ENCODE data around the gene DCUN1D2. TPM values are rescaled to one million over a fixed set of nuclear protein-coding genes. Genes with fewer than 3 reads are reported as not detected.

DCUN1D2 gene
- total RNA-seq, 1 donor from 2014 or later, result 29.9 TPM

GRCh38 chr13:113407531-113408393 lies 82.7 kb downstream of the DCUN1D2 start:
- no peak for DNase-seq
- Mint-ChIP-seq H3K4me1 (no peaks in the 10 kb centered on the region), H3K36me3 (ENCODE audit: low read depth) (no peaks in the 10 kb centered on the region), H3K4me3 (no peak overlapping the region), H3K27me3 (no peaks in the 10 kb centered on the region), H3K9me3 (no peaks in the 10 kb centered on the region), H3K27ac (no peak overlapping the region)
- intact Hi-C loops (cut with micrococcal nuclease), result no loop called here

DNA sequence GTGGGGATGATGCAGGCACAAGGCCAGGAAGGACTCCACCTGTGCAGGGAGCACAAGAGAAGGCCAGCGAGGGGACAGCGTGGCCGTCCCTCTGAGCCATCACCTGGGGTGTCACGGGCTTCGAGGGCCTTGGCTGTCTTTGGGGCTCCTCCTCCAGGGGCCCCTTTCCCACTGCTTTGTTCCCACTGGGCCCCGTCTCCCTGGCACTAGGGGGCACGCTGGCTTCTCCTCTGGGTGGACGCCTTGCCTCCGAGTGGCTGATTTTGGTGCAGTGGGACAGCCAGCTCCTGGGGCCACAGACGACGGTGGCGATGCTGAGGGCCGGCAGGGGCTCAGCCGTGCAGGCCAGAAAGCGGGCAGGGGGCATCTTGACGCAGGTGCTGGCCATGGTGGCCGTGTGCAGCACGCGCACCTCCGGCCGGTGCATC lies 83.4 kb downstream of the DCUN1D2 start:
- intact Hi-C loops (cut with micrococcal nuclease), result no loop called here
- no peak overlapping the region for H3K27ac Mint-ChIP-seq
- H3K36me3 Mint-ChIP-seq (ENCODE audit: low read depth), result no peaks in the 10 kb centered on the region
- H3K4me3 Mint-ChIP-seq, result no peak overlapping the region
- H3K27me3 Mint-ChIP-seq, result no peaks in the 10 kb centered on the region
- H3K9me3 Mint-ChIP-seq, result no peaks in the 10 kb centered on the region
- no peak for DNase-seq
- no peaks in the 10 kb centered on the region for H3K4me1 Mint-ChIP-seq

DNA sequence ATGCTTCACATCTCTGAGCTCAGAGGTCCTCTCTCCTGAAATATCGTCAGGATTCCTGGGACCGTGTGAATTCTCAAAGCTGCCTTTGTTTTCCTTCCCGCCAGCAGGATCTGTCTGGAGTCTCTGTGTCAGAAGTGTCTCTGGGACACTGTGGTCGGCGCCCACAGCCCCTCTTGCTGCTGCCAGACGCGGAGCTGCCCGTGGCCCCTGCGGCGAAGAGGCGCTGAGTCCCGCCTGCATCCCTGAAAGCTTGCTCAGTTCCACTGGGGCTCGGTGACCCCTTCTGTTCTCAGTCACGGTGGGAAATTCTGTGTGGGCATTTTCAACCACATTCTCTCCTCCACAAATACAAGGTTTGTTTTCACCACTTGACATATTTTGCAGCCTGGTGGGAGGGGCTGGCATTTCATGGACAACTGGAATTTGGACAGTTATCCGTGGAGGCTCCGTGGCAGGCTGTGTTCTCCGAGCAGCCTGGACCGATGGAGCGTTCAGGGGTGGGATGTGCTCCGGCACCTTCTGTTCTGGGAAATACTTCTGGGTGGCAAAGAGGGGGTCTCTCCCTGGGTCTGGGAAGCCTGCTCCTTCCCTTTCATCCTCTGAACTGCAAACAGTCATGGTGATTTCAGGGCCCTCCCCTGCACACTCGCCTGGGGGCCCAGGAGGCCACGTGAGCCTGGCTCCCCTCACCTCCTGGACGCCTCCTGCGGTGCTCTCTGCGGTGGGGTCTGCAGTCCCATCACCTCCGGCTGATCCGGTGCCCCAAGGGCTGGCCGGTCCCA lies 84.0 kb downstream of the DCUN1D2 start:
- DNase-seq, result no peak
- no peaks in the 10 kb centered on the region for H3K36me3 Mint-ChIP-seq (ENCODE audit: low read depth)
- intact Hi-C loops (cut with micrococcal nuclease), result no loop called here
- H3K27ac Mint-ChIP-seq, result no peak overlapping the region
- no peaks in the 10 kb centered on the region for H3K4me1 Mint-ChIP-seq
- no peak overlapping the region for H3K4me3 Mint-ChIP-seq
- H3K27me3 Mint-ChIP-seq, result no peaks in the 10 kb centered on the region
- H3K9me3 Mint-ChIP-seq, result no peaks in the 10 kb centered on the region

Other genes starting within 250 kb of the DCUN1D2 start
- gene LAMP1, start 193.5 kb downstream of the DCUN1D2 start, total RNA-seq, result 55.3 and 57.5 TPM in 2 replicates
- not detected in 2 replicates for gene GRTP1, start 126.6 kb downstream of the DCUN1D2 start, total RNA-seq
- gene ADPRHL1, start 37.2 kb downstream of the DCUN1D2 start, total RNA-seq, result 0.62 and 0.86 TPM in 2 replicates
- 180 and 184 TPM in 2 replicates for gene TFDP1, start 94.0 kb upstream of the DCUN1D2 start, total RNA-seq
- not detected in 2 replicates for gene ATP4B, start 167.5 kb upstream of the DCUN1D2 start, total RNA-seq
- gene GRK1, start 176.5 kb upstream of the DCUN1D2 start, total RNA-seq, result 0.07 and 0.17 TPM in 2 replicates